H9 (cell line): ENCODE data around the gene JARID2. TPM values are rescaled to one million over a fixed set of nuclear protein-coding genes. Genes with fewer than 3 reads are reported as not detected.
A peak's percentile ranks its signal among the peaks of the same experiment; 100 is the strongest.

ENCODE experiments used
- DNase-seq: peaks from one replicate; pipeline ENCODE4 v3.0.0-alpha.2; 2017
- H2AFZ ChIP-seq: one replicate; pipeline ENCODE4 v1.6.1; 2013; ENCODE audit warnings: mild to moderate bottlenecking, low read length, control low read depth, moderate library complexity
- H2AK5ac ChIP-seq: 2 replicates; pipeline ENCODE4 v1.6.1; 2013; ENCODE audit warnings: low read length, control low read depth, mixed read lengths; ENCODE audit not compliant: insufficient read length
- H2BK120ac ChIP-seq: one replicate; pipeline ENCODE4 v1.6.1; 2013; ENCODE audit warnings: low read depth, mild to moderate bottlenecking, low read length, control low read depth, inconsistent platforms; ENCODE audit not compliant: poor library complexity, severe bottlenecking
- H2BK12ac ChIP-seq: 2 replicates; pipeline ENCODE4 v1.6.1; 2013; ENCODE audit warnings: low read length, control low read depth, mixed read lengths, low read depth; ENCODE audit not compliant: insufficient read length
- H2BK15ac ChIP-seq: 2 replicates; pipeline ENCODE4 v1.6.1; 2013; ENCODE audit warnings: low read depth, low read length, control low read depth
- H2BK20ac ChIP-seq: one replicate; pipeline ENCODE4 v1.6.1; 2013; ENCODE audit warnings: low read depth, mild to moderate bottlenecking, low read length, control low read depth, inconsistent platforms; ENCODE audit not compliant: poor library complexity, severe bottlenecking
- H2BK5ac ChIP-seq: 2 replicates; pipeline ENCODE4 v1.6.1; 2013; ENCODE audit warnings: low read length, control low read depth, mixed read lengths; ENCODE audit not compliant: insufficient read length
- H3K14ac ChIP-seq: 2 replicates; pipeline ENCODE4 v1.6.1; 2013; ENCODE audit warnings: low read length, control low read depth; ENCODE audit not compliant: insufficient read depth
- H3K18ac ChIP-seq: 2 replicates; pipeline ENCODE4 v1.6.1; 2013; ENCODE audit warnings: low read depth, mild to moderate bottlenecking, mixed read lengths, low read length, control low read depth; ENCODE audit not compliant: insufficient read length
- H3K23ac ChIP-seq: 2 replicates; pipeline ENCODE4 v1.6.1; 2013; ENCODE audit warnings: low read length, control low read depth, mixed read lengths, low read depth; ENCODE audit not compliant: insufficient read length
- H3K23me2 ChIP-seq: 2 replicates; pipeline ENCODE4 v1.6.1; 2013; ENCODE audit warnings: low read depth, mild to moderate bottlenecking, mixed read lengths, low read length, control low read depth; ENCODE audit not compliant: insufficient read length, poor library complexity, severe bottlenecking
- H3K27ac ChIP-seq: 2 replicates; pipeline ENCODE4 v1.5.1; 2013; ENCODE audit warnings: low read length, control low read depth, mixed read lengths, low read depth; ENCODE audit not compliant: insufficient read length
- H3K27me3 ChIP-seq: 2 replicates; pipeline ENCODE4 v1.6.1; 2013; ENCODE audit warnings: low read length, control low read depth, inconsistent platforms; ENCODE audit not compliant: insufficient read depth
- H3K4ac ChIP-seq: 2 replicates; pipeline ENCODE4 v1.6.1; 2013; ENCODE audit warnings: low read depth, mild to moderate bottlenecking, control low read depth, inconsistent platforms, low read length, moderate library complexity
- H3K4me1 ChIP-seq: 2 replicates; pipeline ENCODE4 v1.6.1; 2013; ENCODE audit warnings: low read length, control low read depth, inconsistent platforms; ENCODE audit not compliant: insufficient read depth
- H3K4me2 ChIP-seq: 2 replicates; pipeline ENCODE4 v1.6.1; 2013; ENCODE audit warnings: low read length, control low read depth, mixed read lengths; ENCODE audit not compliant: insufficient read length, insufficient read depth
- H3K56ac ChIP-seq: 2 replicates; pipeline ENCODE4 v1.6.1; 2013; ENCODE audit warnings: low read depth, mild to moderate bottlenecking, mixed read lengths, low read length, control low read depth; ENCODE audit not compliant: insufficient read length
- H3K79me1 ChIP-seq: 2 replicates; pipeline ENCODE4 v1.6.1; 2013; ENCODE audit warnings: low read depth, mild to moderate bottlenecking, moderate library complexity, low read length, control low read depth, inconsistent platforms; ENCODE audit not compliant: insufficient read depth, poor library complexity, severe bottlenecking
- H3K79me2 ChIP-seq: 2 replicates; pipeline ENCODE4 v1.6.1; 2013; ENCODE audit warnings: low read length, control low read depth, inconsistent platforms; ENCODE audit not compliant: insufficient read depth
- H3K9ac ChIP-seq: 2 replicates; pipeline ENCODE4 v1.6.1; 2013; ENCODE audit warnings: low read length, control low read depth, mixed read lengths; ENCODE audit not compliant: insufficient read length; ENCODE audit errors: extremely low read depth
- H3K9me3 ChIP-seq: one replicate; pipeline ENCODE4 v1.6.1; 2013; ENCODE audit warnings: low read depth, low read length, inconsistent platforms; ENCODE audit not compliant: control insufficient read depth
- H3T11ph ChIP-seq: one replicate; pipeline ENCODE4 v1.6.1; 2013; ENCODE audit warnings: mild to moderate bottlenecking, low read length, control low read depth, inconsistent platforms
- H4K20me1 ChIP-seq: one replicate; pipeline ENCODE4 v1.6.1; 2013; ENCODE audit not compliant: control insufficient read depth, insufficient read length, insufficient read depth
- H4K5ac ChIP-seq: 2 replicates; pipeline ENCODE4 v1.6.1; 2013; ENCODE audit warnings: low read depth, mild to moderate bottlenecking, mixed read lengths, low read length, control low read depth; ENCODE audit not compliant: insufficient read length
- H4K8ac ChIP-seq: replicated peaks from 2 replicates; pipeline ENCODE4 v1.6.1; 2013; ENCODE audit warnings: low read length, control low read depth, mixed read lengths, low read depth; ENCODE audit not compliant: insufficient read length
- H4K91ac ChIP-seq: 2 replicates; pipeline ENCODE4 v1.6.1; 2013; ENCODE audit warnings: low read depth, mild to moderate bottlenecking, moderate library complexity, mixed read lengths, low read length, control low read depth; ENCODE audit not compliant: insufficient read length
- H3K27ac Mint-ChIP-seq, 3 experiments: 2 replicates in 2 of 3; 3 replicates in 1 of 3; pipeline ENCODE4 v1.8.0; 2020 to 2021; ENCODE audit warnings: mixed read lengths in 3 of 3, mild to moderate bottlenecking in 1 of 3, moderate library complexity in 1 of 3
- H3K27me3 Mint-ChIP-seq: 2 replicates; pipeline ENCODE4 v1.8.0; 2021; ENCODE audit warnings: low read depth, mild to moderate bottlenecking, moderate library complexity, mixed read lengths
- H3K36me3 Mint-ChIP-seq, 3 experiments: 2 replicates in 2 of 3; 3 replicates in 1 of 3; pipeline ENCODE4 v1.8.0; 2020 to 2021; ENCODE audit warnings: low read depth in 3 of 3, mixed read lengths in 3 of 3; ENCODE audit not compliant: insufficient read depth in 1 of 3
- H3K4me1 Mint-ChIP-seq, 2 experiments: 2 replicates each; pipeline ENCODE4 v1.8.0; 2020; ENCODE audit warnings: mixed read lengths in 2 of 2
- H3K4me3 Mint-ChIP-seq, 2 experiments: 2 replicates in 1 of 2; 3 replicates in 1 of 2; pipeline ENCODE4 v1.8.0; 2020 to 2021; ENCODE audit warnings: mild to moderate bottlenecking in 2 of 2, mixed read lengths in 2 of 2, moderate library complexity in 1 of 2
- H3K9me3 Mint-ChIP-seq, 2 experiments: 2 replicates in 1 of 2; 3 replicates in 1 of 2; pipeline ENCODE4 v1.8.0; 2020; ENCODE audit warnings: mild to moderate bottlenecking in 2 of 2, mixed read lengths in 2 of 2, moderate library complexity in 1 of 2
- CTCF ChIP-seq: fragments of 200-600 bp; sonication (generic); conservative IDR thresholded peaks from 3 replicates; pipeline ENCODE4 v1.8.0; 2021; ENCODE audit warnings: antibody characterized with exemption, mild to moderate bottlenecking
- WGBS: extraction: QIAGEN DNeasy Blood & Tissue Kit; methylation state at CpG from one replicate; pipeline ENCODE4 v1.1.7; 2013; ENCODE audit warnings: missing lambda C conversion rate, low lambda C conversion rate, mixed read lengths; ENCODE audit not compliant: insufficient read length; ENCODE audit errors: extremely low coverage; 5-methylcytosine and 5-hydroxymethylcytosine counted together
- total RNA-seq: library from RNA; stranded (reverse); gene quantifications from 2 replicates; pipeline ENCODE4 v1.2.1, GENCODE V29; 2021

Gene JARID2
- total RNA-seq, 1 experiment from 2014 or later = 174 TPM

- no peaks in the 10 kb centered on the region for H3K9me3 ChIP-seq
- H4K5ac ChIP-seq = no peak overlapping the region
- no peak overlapping the region for H3K23ac ChIP-seq
- no peak overlapping the region for H2BK5ac ChIP-seq
- H3K27ac Mint-ChIP-seq = peak overlapping the region in 2 of 3 experiments; percentile 17 to 63; a peak in 2 of 7 replicates
- H3K9me3 Mint-ChIP-seq = no peaks in the 10 kb centered on the region
- H3K4me3 Mint-ChIP-seq = peak overlapping the region in 1 of 2 experiments; percentile 67; a peak in 1 of 5 replicates
- H4K8ac ChIP-seq = no peak overlapping the region
- H2BK20ac ChIP-seq = no peak overlapping the region
- H3T11ph ChIP-seq = no peak overlapping the region
- H2AK5ac ChIP-seq = no peak overlapping the region
- no peak for TF ChIP-seq CTCF
- no peaks in the 10 kb centered on the region for H3K27me3 ChIP-seq
- no peak overlapping the region for H3K14ac ChIP-seq
- no peak overlapping the region for H2BK120ac ChIP-seq
- H3K4me1 ChIP-seq = peaks cover 27% of the 10 kb centered on the region
- H3K9ac ChIP-seq = no peak overlapping the region
- H3K4me1 Mint-ChIP-seq = peaks cover 96 to 97% of the 10 kb centered on the region in 2 experiments
- no peaks in the 10 kb centered on the region for H4K20me1 ChIP-seq
- H3K4ac ChIP-seq = no peak overlapping the region
- H3K27me3 Mint-ChIP-seq = no peaks in the 10 kb centered on the region
- no peak overlapping the region for H2AFZ ChIP-seq
- H2BK12ac ChIP-seq = no peak overlapping the region
- H3K4me2 ChIP-seq = peak overlapping the region; percentile 17
- no peak overlapping the region for H3K18ac ChIP-seq
- H3K79me2 ChIP-seq = peaks cover 98% of the 10 kb centered on the region
- H2BK15ac ChIP-seq = no peak overlapping the region
- no peak for DNase-seq
- peaks cover 21 to 59% (median 27%) of the 10 kb centered on the region in 3 experiments; a peak in 6 of 7 replicates for H3K36me3 Mint-ChIP-seq
- no peak overlapping the region for H3K56ac ChIP-seq
- WGBS = no CpG with 5 or more reads among the region's 4 CpGs
- H4K91ac ChIP-seq = no peak overlapping the region
- H3K27ac ChIP-seq = no peak overlapping the region
- H3K23me2 ChIP-seq = no peaks in the 10 kb centered on the region
- no peaks in the 10 kb centered on the region for H3K79me1 ChIP-seq
Measured at GRCh38 chr6:15255909-15256395, 10.1 kb downstream of the JARID2 start.
